K562 (cell line): ENCODE data around the gene AARSD1. TPM values are rescaled to one million over a fixed set of nuclear protein-coding genes. Genes with fewer than 3 reads are reported as not detected.
A peak's percentile ranks its signal among the peaks of the same experiment; 100 is the strongest.

Experiments used
- ATF6 ChIP-seq: sonication (generic); formaldehyde crosslinking; IDR thresholded peaks from 2 replicates; pipeline ENCODE4 v1.4.0; 2020; ENCODE audit warnings: mild to moderate bottlenecking, missing genetic modification reagents
- BACH1 ChIP-seq: fragments of 200-800 bp; sonication (Bioruptor generic); IDR thresholded peaks from 2 replicates; pipeline ENCODE4 v1.6.1; 2016; ENCODE audit warnings: missing genetic modification characterization, missing compliant biosample characterization
- CCAR2 ChIP-seq: fragments of 200-400 bp; formaldehyde crosslinking; IDR thresholded peaks from 2 replicates; pipeline ENCODE4 v1.6.1; 2017; ENCODE audit warnings: mild to moderate bottlenecking, low read depth, low read length
- CHCHD3 ChIP-seq: fragments of 250-450 bp; sonication (Bioruptor Pico); IDR thresholded peaks from 2 replicates; pipeline ENCODE4 v2.1.2; 2022; ENCODE audit warnings: mild to moderate bottlenecking
- E2F5 ChIP-seq: sonication (generic); formaldehyde crosslinking; IDR thresholded peaks from 2 replicates; pipeline ENCODE4 v1.8.0; 2022; ENCODE audit warnings: mild to moderate bottlenecking, missing genetic modification reagents
- FOXJ3 ChIP-seq: sonication (generic); formaldehyde crosslinking; IDR thresholded peaks from 2 replicates; pipeline ENCODE4 v1.4.0; 2020; ENCODE audit warnings: mild to moderate bottlenecking, missing genetic modification reagents
- GTF2F1 ChIP-seq: IDR thresholded peaks from 2 replicates; pipeline ENCODE4 v1.6.1; 2011; ENCODE audit warnings: low read depth, low read length, improper control_type of control experiment
- JUNB ChIP-seq: fragments of 450-650 bp; formaldehyde crosslinking; conservative IDR thresholded peaks from 2 replicates; pipeline ENCODE4 v1.4.0; 2020; ENCODE audit warnings: mild to moderate bottlenecking
- KLF6 ChIP-seq: fragments of 250-450 bp; sonication (Bioruptor Pico); IDR thresholded peaks from 2 replicates; pipeline ENCODE4 v1.4.0; 2020; ENCODE audit warnings: mild to moderate bottlenecking, moderate library complexity, borderline replicate concordance
- NFE2 ChIP-seq: IDR thresholded peaks from 2 replicates; pipeline ENCODE4 v1.6.1; 2014; ENCODE audit warnings: antibody characterized with exemption, low read depth
- NFRKB ChIP-seq: fragments of 450-650 bp; IDR thresholded peaks from 2 replicates; pipeline ENCODE4 v1.6.1; 2016; ENCODE audit warnings: low read depth
- NR2C2 ChIP-seq, 2 experiments: fragments of 200-800 bp in 1 of 2; sonication (Bioruptor generic) in 1 of 2; sonication (generic) in 1 of 2; formaldehyde crosslinking in 1 of 2; IDR thresholded peaks; 2 replicates each; pipeline versions ENCODE4 v1.6.1 to v1.8.0; 2016 to 2022; ENCODE audit warnings: mild to moderate bottlenecking in 1 of 2, missing compliant biosample characterization in 1 of 2, missing genetic modification characterization in 1 of 2, missing genetic modification reagents in 1 of 2
- PML ChIP-seq: IDR thresholded peaks from 2 replicates; pipeline ENCODE4 v1.6.1; 2012; ENCODE audit warnings: low read length, inconsistent platforms
- RBM39 ChIP-seq: fragments of 200-400 bp; formaldehyde crosslinking; optimal IDR thresholded peaks from 2 replicates; pipeline ENCODE3; 2018; ENCODE audit warnings: low read depth, low read length
- SAP30 ChIP-seq: fragments of 200-600 bp; sonication (generic); IDR thresholded peaks from 2 replicates; pipeline ENCODE4 v1.6.1; 2012; ENCODE audit warnings: borderline replicate concordance, low read depth, mild to moderate bottlenecking, moderate library complexity, low read length, control low read depth, inconsistent platforms; ENCODE audit not compliant: insufficient read depth, poor library complexity, severe bottlenecking
- SLC30A9 ChIP-seq: fragments of 250-450 bp; sonication (Bioruptor Pico); IDR thresholded peaks from 2 replicates; pipeline ENCODE4 v1.8.0; 2022; ENCODE audit warnings: mild to moderate bottlenecking, moderate library complexity
- SPI1 ChIP-seq: IDR thresholded peaks from 2 replicates; pipeline ENCODE4 v1.6.1; 2011; ENCODE audit warnings: low read depth, low read length, control low read depth, borderline replicate concordance
- STAG1 ChIP-seq: sonication (generic); formaldehyde crosslinking; IDR thresholded peaks from 2 replicates; pipeline ENCODE4 v1.5.0; 2020; ENCODE audit warnings: missing genetic modification reagents, borderline replicate concordance
- ZNF589 ChIP-seq: fragments of 200-800 bp; sonication (Bioruptor generic); IDR thresholded peaks from 2 replicates; pipeline ENCODE4 v1.6.1; 2016; ENCODE audit warnings: low read depth, missing genetic modification characterization, missing compliant biosample characterization
- polyA plus RNA-seq, 8 experiments: library from polyadenylated mRNA; depleted of rRNA in 4 of 8; stranded (reverse) in 5 of 8; unstranded in 3 of 8; fragments of >200 nt; fragmentation: Nextera tagmentation in 2 of 8; fragmentation: Illumina TruSeq in 1 of 8; extraction: Ambion mirVana in 2 of 8; extraction: Trizol in 1 of 8; gene quantifications; 2 replicates each; pipeline versions ENCODE4 v1.2.1 to v1.2.3, GENCODE V29; 2011 to 2014; ENCODE audit warnings: inconsistent platforms in 1 of 8, missing spikeins in 1 of 8
- total RNA-seq, 7 experiments: library from RNA; depleted of rRNA in 6 of 7; stranded (reverse); fragments of >200 nt in 6 of 7; fragmentation: Illumina TruSeq in 2 of 7; extraction: Trizol in 2 of 7; gene quantifications; 2 replicates each; pipeline versions ENCODE4 v1.2.1 to v1.2.3, GENCODE V29; 2011 to 2021; ENCODE audit warnings: low replicate concordance in 1 of 7
- TF ChIP-seq, protein P1 (sequence below): fragments of 450-650 bp; IDR thresholded peaks from 2 replicates; pipeline ENCODE4 v1.6.1; 2017; ENCODE audit warnings: mild to moderate bottlenecking, moderate library complexity
- TF ChIP-seq, protein P2 (sequence below): fragments of 250-450 bp; sonication (Bioruptor Pico); IDR thresholded peaks from 2 replicates; pipeline ENCODE4 v1.8.0; 2022; ENCODE audit warnings: moderate library complexity, mild to moderate bottlenecking, inconsistent platforms
- TF ChIP-seq, protein P3 (sequence below): fragments of 250-450 bp; sonication (Bioruptor Pico); IDR thresholded peaks from 2 replicates; pipeline ENCODE4 v1.8.0; 2022; ENCODE audit warnings: inconsistent platforms, mild to moderate bottlenecking, moderate library complexity, borderline replicate concordance

AARSD1 gene
- total and polyA plus RNA-seq, 9 of the 15 experiments (the other 6 are each of a cell fraction or from before 2014, with no cell fraction given), result 51.7 to 98.5 (median 68.6) TPM

DNA sequence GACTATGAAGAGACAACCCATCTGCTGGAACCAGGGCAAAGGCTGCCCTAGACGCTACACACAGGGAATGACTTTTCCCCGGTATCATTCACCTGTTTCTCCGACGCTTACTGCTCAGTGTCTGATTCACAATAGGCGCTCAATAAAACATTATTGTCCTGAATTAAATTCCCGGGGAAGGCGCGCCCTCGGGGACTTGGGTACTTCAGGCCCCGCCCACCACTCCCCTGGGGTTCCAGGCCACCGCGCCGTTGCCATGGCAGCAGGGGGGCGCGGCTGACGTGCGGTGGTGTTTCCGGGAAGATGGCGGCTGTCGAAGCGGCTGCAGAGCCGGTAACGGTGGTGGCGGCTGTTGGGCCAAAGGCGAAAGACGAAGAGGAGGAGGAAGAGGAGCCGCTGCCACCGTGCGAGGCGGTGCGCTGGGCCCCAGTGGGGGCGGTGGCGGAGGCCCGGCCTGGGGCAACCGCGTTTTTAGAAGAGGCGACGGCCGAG lies 16.1 kb upstream of the AARSD1 start, which contains the start of gene RUNDC1 (continued):
- TF ChIP-seq ATF6 (no peak), NFE2 (no peak), RBM39 (no peak), SLC30A9 (CRISPR knock-in tag) (no peak), STAG1 (CRISPR knock-in tag) (no peak), JUNB (CRISPR knock-in tag) (no peak), CCAR2 (no peak), NFRKB (0 out of 2 replicates have a peak, but pooled peaks have one; percentile 28), FOXJ3 (no peak), CHCHD3 (no peak), SAP30 (peak; percentile 80), SPI1 (no peak), KLF6 (CRISPR knock-in tag) (no peak), PML (no peak), BACH1 (tag) (no peak), E2F5 (CRISPR knock-in tag) (no peak), GTF2F1 (no peak), NR2C2 (CRISPR knock-in tag; IDR thresholded peaks at IDR 0.05) (no peak), NR2C2 (tag; IDR thresholded peaks at IDR 0.05) (peak; percentile 46; the same call in 1 of the 2 replicates), ZNF589 (CRISPR knock-in tag) (no peak)
- TF ChIP-seq, protein P1, sequence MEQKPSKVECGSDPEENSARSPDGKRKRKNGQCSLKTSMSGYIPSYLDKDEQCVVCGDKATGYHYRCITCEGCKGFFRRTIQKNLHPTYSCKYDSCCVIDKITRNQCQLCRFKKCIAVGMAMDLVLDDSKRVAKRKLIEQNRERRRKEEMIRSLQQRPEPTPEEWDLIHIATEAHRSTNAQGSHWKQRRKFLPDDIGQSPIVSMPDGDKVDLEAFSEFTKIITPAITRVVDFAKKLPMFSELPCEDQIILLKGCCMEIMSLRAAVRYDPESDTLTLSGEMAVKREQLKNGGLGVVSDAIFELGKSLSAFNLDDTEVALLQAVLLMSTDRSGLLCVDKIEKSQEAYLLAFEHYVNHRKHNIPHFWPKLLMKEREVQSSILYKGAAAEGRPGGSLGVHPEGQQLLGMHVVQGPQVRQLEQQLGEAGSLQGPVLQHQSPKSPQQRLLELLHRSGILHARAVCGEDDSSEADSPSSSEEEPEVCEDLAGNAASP, result no peak
- TF ChIP-seq, protein P2, sequence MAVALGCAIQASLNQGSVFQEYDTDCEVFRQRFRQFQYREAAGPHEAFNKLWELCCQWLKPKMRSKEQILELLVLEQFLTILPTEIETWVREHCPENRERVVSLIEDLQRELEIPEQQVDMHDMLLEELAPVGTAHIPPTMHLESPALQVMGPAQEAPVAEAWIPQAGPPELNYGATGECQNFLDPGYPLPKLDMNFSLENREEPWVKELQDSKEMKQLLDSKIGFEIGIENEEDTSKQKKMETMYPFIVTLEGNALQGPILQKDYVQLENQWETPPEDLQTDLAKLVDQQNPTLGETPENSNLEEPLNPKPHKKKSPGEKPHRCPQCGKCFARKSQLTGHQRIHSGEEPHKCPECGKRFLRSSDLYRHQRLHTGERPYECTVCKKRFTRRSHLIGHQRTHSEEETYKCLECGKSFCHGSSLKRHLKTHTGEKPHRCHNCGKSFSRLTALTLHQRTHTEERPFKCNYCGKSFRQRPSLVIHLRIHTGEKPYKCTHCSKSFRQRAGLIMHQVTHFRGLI, result no peak
- TF ChIP-seq, protein P3, sequence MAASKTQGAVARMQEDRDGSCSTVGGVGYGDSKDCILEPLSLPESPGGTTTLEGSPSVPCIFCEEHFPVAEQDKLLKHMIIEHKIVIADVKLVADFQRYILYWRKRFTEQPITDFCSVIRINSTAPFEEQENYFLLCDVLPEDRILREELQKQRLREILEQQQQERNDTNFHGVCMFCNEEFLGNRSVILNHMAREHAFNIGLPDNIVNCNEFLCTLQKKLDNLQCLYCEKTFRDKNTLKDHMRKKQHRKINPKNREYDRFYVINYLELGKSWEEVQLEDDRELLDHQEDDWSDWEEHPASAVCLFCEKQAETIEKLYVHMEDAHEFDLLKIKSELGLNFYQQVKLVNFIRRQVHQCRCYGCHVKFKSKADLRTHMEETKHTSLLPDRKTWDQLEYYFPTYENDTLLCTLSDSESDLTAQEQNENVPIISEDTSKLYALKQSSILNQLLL (CRISPR knock-in tag), result no peak
